DMS 273 (cell line): ENCODE data around the gene PEX14.
"Not testable (repeated sequence)": the region's sequence is repeated elsewhere in the genome, so short reads cannot be mapped to it uniquely, and the experiment has no call there.

Experiments
- DNase-seq: peaks from one replicate; lab custom pipeline; 2025; ENCODE audit not compliant: unreplicated experiment; lab: John Stamatoyannopoulos, UW

PEX14 gene

GRCh38 chr1:10450156-10450814 is 24.5 kb upstream of the PEX14 start:
- no peak for DNase-seq

- DNase-seq, result peak; percentile 73
Observed at GRCh38 chr1:10450836-10451235, 23.9 kb upstream of the PEX14 start.

GRCh38 chr1:10451287-10451686 is 23.5 kb upstream of the PEX14 start:
- peak; percentile 83 for DNase-seq

- no peak for DNase-seq
Observed at GRCh38 chr1:10456048-10456447, 18.7 kb upstream of the PEX14 start.

GRCh38 chr1:10456661-10457060 is 18.1 kb upstream of the PEX14 start:
- peak; percentile 68 for DNase-seq

GRCh38 chr1:10457462-10457861 is 17.3 kb upstream of the PEX14 start:
- DNase-seq, result not testable (repeated sequence)

GRCh38 chr1:10457875-10458274 is 16.9 kb upstream of the PEX14 start:
- no peak for DNase-seq

GRCh38 chr1:10459184-10459583 is 15.6 kb upstream of the PEX14 start:
- DNase-seq, result peak; percentile 73

GRCh38 chr1:10467078-10467477 is 7.7 kb upstream of the PEX14 start:
- DNase-seq, result no peak

GRCh38 chr1:10470043-10470442 is 4.7 kb upstream of the PEX14 start:
- DNase-seq, result no peak

GRCh38 chr1:10471411-10472219 is 3.1 kb upstream of the PEX14 start:
- DNase-seq, result peak; percentile 81

GRCh38 chr1:10472220-10473144 is 2.3 kb upstream of the PEX14 start, which contains the start of gene DFFA:
Gene DFFA, minus strand, starts transcription at chr1:10472529. Its CDS starts 71 bp downstream, at chr1:10472458.
- peak; percentile 99 for DNase-seq

GRCh38 chr1:10473145-10473765 is 1.5 kb upstream of the PEX14 start:
- no peak for DNase-seq

GRCh38 chr1:10474309-10474612 is 489 bp upstream of the PEX14 start:
- not testable (repeated sequence) for DNase-seq

GRCh38 chr1:10475510-10475909 is 760 bp downstream of the PEX14 start:
- no peak for DNase-seq

GRCh38 chr1:10479296-10479695 is 4.5 kb downstream of the PEX14 start:
- no peak for DNase-seq

GRCh38 chr1:10480614-10481013 is 5.9 kb downstream of the PEX14 start:
- no peak for DNase-seq

- no peak for DNase-seq
Observed at GRCh38 chr1:10484521-10484920, 9.8 kb downstream of the PEX14 start.

- no peak for DNase-seq
Observed at GRCh38 chr1:10489291-10490055, 14.7 kb downstream of the PEX14 start.

- no peak for DNase-seq
Observed at GRCh38 chr1:10490286-10490970, 15.7 kb downstream of the PEX14 start.
